HCT116 (cell line): ENCODE data around the gene PRSS35.

ENCODE experiments used
- EGR1 ChIP-seq: IDR thresholded peaks from 2 replicates; pipeline ENCODE4 v1.6.1; 2012; ENCODE audit warnings: low read depth
- EZH2 ChIP-seq: fragments of 200-600 bp; sonication (generic); IDR thresholded peaks from 2 replicates; pipeline ENCODE4 v1.6.1; 2017; ENCODE audit warnings: antibody characterized with exemption, mixed run types
- FOSL1 ChIP-seq: IDR thresholded peaks from 2 replicates; pipeline ENCODE4 v1.6.1; 2012; ENCODE audit warnings: low read depth
- POLR2A ChIP-seq: IDR thresholded peaks from 2 replicates; pipeline ENCODE4 v1.7.0; 2011; ENCODE audit warnings: borderline replicate concordance; ENCODE audit not compliant: insufficient read depth, insufficient read length; ENCODE audit errors: extremely low read depth
- POLR2AphosphoS5 ChIP-seq: IDR thresholded peaks from 2 replicates; pipeline ENCODE4 v1.6.1; 2011; ENCODE audit warnings: mild to moderate bottlenecking, low read depth, low read length, moderate library complexity
- RAD21 ChIP-seq: IDR thresholded peaks from 2 replicates; pipeline ENCODE4 v1.6.1; 2012; ENCODE audit warnings: low read depth, mild to moderate bottlenecking
- SIN3A ChIP-seq: IDR thresholded peaks from 2 replicates; pipeline ENCODE4 v1.6.1; 2012; ENCODE audit warnings: low read depth
- TCF7L2 ChIP-seq: IDR thresholded peaks from 2 replicates; pipeline ENCODE4 v1.7.0; 2011; ENCODE audit warnings: borderline replicate concordance, inconsistent platforms; ENCODE audit not compliant: insufficient read depth, insufficient read length; ENCODE audit errors: extremely low read depth
- YY1 ChIP-seq: IDR thresholded peaks from 2 replicates; pipeline ENCODE4 v1.6.1; 2011; ENCODE audit warnings: low read length, low read depth, moderate library complexity, mild to moderate bottlenecking; ENCODE audit not compliant: insufficient replicate concordance; ENCODE audit errors: extremely low read depth
- TF ChIP-seq, protein P1 (sequence below), 3 experiments: fragments of 200-600 bp in 1 of 3; sonication (generic) in 1 of 3; IDR thresholded peaks in 2 of 3; conservative IDR thresholded peaks in 1 of 3; 2 replicates each; pipeline ENCODE4 v1.5.1; 2012 to 2017; ENCODE audit warnings: low read depth in 2 of 3, low read length in 2 of 3, antibody characterized with exemption in 1 of 3, borderline replicate concordance in 1 of 3, control low read depth in 1 of 3, mild to moderate bottlenecking in 1 of 3, mixed read lengths in 1 of 3, mixed run types in 1 of 3, moderate library complexity in 1 of 3; ENCODE audit not compliant: insufficient read depth in 1 of 3
- TF ChIP-seq, protein P2 (sequence below): IDR thresholded peaks from 2 replicates; pipeline ENCODE4 v1.6.1; 2012; ENCODE audit warnings: low read depth
- TF ChIP-seq, protein P3 (sequence below): IDR thresholded peaks from 2 replicates; pipeline ENCODE4 v1.6.1; 2012

DNA sequence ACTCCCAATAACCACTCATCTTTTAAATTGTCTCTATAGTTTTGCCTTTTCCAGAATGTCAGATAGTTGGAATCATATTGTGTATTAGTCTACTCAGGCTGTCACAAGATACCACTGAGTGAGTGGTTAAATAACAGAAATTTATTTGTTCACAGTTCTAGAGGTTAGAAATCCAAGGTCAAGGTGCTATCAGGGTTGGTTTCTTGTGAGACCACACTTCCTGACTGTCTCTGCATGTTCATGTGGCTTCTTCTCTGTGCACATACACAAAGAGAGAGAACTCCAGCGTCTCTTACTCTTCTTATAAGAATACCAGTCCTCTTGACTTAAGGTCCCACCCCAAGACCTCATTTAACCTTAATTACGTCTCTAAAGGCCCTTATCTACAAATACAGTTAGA is 23.9 kb upstream of the PRSS35 start:
- TF ChIP-seq, protein P1, sequence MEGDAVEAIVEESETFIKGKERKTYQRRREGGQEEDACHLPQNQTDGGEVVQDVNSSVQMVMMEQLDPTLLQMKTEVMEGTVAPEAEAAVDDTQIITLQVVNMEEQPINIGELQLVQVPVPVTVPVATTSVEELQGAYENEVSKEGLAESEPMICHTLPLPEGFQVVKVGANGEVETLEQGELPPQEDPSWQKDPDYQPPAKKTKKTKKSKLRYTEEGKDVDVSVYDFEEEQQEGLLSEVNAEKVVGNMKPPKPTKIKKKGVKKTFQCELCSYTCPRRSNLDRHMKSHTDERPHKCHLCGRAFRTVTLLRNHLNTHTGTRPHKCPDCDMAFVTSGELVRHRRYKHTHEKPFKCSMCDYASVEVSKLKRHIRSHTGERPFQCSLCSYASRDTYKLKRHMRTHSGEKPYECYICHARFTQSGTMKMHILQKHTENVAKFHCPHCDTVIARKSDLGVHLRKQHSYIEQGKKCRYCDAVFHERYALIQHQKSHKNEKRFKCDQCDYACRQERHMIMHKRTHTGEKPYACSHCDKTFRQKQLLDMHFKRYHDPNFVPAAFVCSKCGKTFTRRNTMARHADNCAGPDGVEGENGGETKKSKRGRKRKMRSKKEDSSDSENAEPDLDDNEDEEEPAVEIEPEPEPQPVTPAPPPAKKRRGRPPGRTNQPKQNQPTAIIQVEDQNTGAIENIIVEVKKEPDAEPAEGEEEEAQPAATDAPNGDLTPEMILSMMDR (IDR thresholded peaks at IDR 0.05 in 2 of 3, conservative IDR thresholded peaks at IDR 0.05 in 1 of 3; ENCODE audit: borderline replicate concordance in 1 of 3, insufficient read depth in 1 of 3, low read depth in 2 of 3, low read length in 2 of 3), result no peak
- TF ChIP-seq EGR1 (no peak), SIN3A (no peak), FOSL1 (no peak), YY1 (no peak), POLR2A (no peak), POLR2AphosphoS5 (no peak), RAD21 (no peak), EZH2 (no peak), TCF7L2 (no peak)
- TF ChIP-seq, protein P2, sequence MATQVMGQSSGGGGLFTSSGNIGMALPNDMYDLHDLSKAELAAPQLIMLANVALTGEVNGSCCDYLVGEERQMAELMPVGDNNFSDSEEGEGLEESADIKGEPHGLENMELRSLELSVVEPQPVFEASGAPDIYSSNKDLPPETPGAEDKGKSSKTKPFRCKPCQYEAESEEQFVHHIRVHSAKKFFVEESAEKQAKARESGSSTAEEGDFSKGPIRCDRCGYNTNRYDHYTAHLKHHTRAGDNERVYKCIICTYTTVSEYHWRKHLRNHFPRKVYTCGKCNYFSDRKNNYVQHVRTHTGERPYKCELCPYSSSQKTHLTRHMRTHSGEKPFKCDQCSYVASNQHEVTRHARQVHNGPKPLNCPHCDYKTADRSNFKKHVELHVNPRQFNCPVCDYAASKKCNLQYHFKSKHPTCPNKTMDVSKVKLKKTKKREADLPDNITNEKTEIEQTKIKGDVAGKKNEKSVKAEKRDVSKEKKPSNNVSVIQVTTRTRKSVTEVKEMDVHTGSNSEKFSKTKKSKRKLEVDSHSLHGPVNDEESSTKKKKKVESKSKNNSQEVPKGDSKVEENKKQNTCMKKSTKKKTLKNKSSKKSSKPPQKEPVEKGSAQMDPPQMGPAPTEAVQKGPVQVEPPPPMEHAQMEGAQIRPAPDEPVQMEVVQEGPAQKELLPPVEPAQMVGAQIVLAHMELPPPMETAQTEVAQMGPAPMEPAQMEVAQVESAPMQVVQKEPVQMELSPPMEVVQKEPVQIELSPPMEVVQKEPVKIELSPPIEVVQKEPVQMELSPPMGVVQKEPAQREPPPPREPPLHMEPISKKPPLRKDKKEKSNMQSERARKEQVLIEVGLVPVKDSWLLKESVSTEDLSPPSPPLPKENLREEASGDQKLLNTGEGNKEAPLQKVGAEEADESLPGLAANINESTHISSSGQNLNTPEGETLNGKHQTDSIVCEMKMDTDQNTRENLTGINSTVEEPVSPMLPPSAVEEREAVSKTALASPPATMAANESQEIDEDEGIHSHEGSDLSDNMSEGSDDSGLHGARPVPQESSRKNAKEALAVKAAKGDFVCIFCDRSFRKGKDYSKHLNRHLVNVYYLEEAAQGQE, result no peak
- TF ChIP-seq, protein P3, sequence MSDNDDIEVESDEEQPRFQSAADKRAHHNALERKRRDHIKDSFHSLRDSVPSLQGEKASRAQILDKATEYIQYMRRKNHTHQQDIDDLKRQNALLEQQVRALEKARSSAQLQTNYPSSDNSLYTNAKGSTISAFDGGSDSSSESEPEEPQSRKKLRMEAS, result no peak
